Measurements from ENCODE around the gene ITPRIP.

ITPRIP gene

GRCh38 chr10:104337985-104338735, at the start of gene ITPRIP:
ITPRIP (minus strand) TSS chr10:104338465; CDS start chr10:104316051, 22,414 bp downstream.
- DNase-seq (ENCODE audit: low read depth) = peak; percentile 54

- no peak for DNase-seq (ENCODE audit: low read depth)
These were observed 49.0 kb upstream of the ITPRIP start for GRCh38 chr10:104387130-104387888.

GRCh38 chr10:104380336-104380735, 42.1 kb upstream of the ITPRIP start:
- DNase-seq (ENCODE audit: low read depth) = no peak

- no peak for DNase-seq (ENCODE audit: low read depth)
These were observed 38.6 kb upstream of the ITPRIP start for GRCh38 chr10:104376784-104377300.

- DNase-seq (ENCODE audit: low read depth) = no peak
These were observed 36.3 kb upstream of the ITPRIP start for GRCh38 chr10:104374591-104374990.

GRCh38 chr10:104371753-104372152, 33.5 kb upstream of the ITPRIP start:
- no peak for DNase-seq (ENCODE audit: low read depth)

GRCh38 chr10:104368381-104368780, 30.1 kb upstream of the ITPRIP start:
- DNase-seq (ENCODE audit: low read depth) = no peak

GRCh38 chr10:104367904-104368303, 29.6 kb upstream of the ITPRIP start:
- DNase-seq (ENCODE audit: low read depth) = no peak

- no peak for DNase-seq (ENCODE audit: low read depth)
These were observed 21.5 kb upstream of the ITPRIP start for GRCh38 chr10:104359811-104360210.

GRCh38 chr10:104353325-104354048, 15.2 kb upstream of the ITPRIP start, which contains the start of gene CFAP58:
CFAP58 (plus strand) TSS chr10:104353833; CDS start chr10:104353898, 65 bp downstream.
- peak; percentile 85 for DNase-seq (ENCODE audit: low read depth)

- DNase-seq (ENCODE audit: low read depth) = no peak
These were observed 13.7 kb upstream of the ITPRIP start for GRCh38 chr10:104351919-104352318.

GRCh38 chr10:104351061-104351702, 12.9 kb upstream of the ITPRIP start:
- DNase-seq (ENCODE audit: low read depth) = no peak

- no peak for DNase-seq (ENCODE audit: low read depth)
These were observed 11.9 kb upstream of the ITPRIP start for GRCh38 chr10:104350127-104350635.

GRCh38 chr10:104349623-104350126, 11.4 kb upstream of the ITPRIP start:
- no peak for DNase-seq (ENCODE audit: low read depth)

- DNase-seq (ENCODE audit: low read depth) = no peak
These were observed 10.3 kb upstream of the ITPRIP start for GRCh38 chr10:104348601-104349000.

GRCh38 chr10:104347295-104348045, 9.2 kb upstream of the ITPRIP start:
- no peak for DNase-seq (ENCODE audit: low read depth)

GRCh38 chr10:104345941-104346340, 7.7 kb upstream of the ITPRIP start:
- no peak for DNase-seq (ENCODE audit: low read depth)

- DNase-seq (ENCODE audit: low read depth) = no peak
These were observed 7.2 kb upstream of the ITPRIP start for GRCh38 chr10:104345515-104345914.

- DNase-seq (ENCODE audit: low read depth) = no peak
These were observed 6.0 kb upstream of the ITPRIP start for GRCh38 chr10:104344219-104344618.

- no peak for DNase-seq (ENCODE audit: low read depth)
These were observed 4.7 kb upstream of the ITPRIP start for GRCh38 chr10:104342941-104343411.
